ENCODE results near the gene CD69. TPM values are rescaled to one million over a fixed set of nuclear protein-coding genes. Genes with fewer than 3 reads are reported as not detected.
A peak's percentile ranks its signal among the peaks of the same experiment; 100 is the strongest.
"Not testable (repeated sequence)": the region's sequence is repeated elsewhere in the genome, so short reads cannot be mapped to it uniquely, and the experiment has no call there.

The CD69 gene
- total RNA-seq, 1 donor from 2014 or later, result 3.7 TPM

GRCh38 chr12:9740106-9740750 is 20.5 kb downstream of the CD69 start:
- H3K4me3 ChIP-seq (ENCODE audit: low read depth, low read length), result peak overlapping the region; percentile 22
- no peak for TF ChIP-seq CTCF (IDR thresholded peaks at IDR 0.05; ENCODE audit: insufficient read depth, low read length, poor library complexity, severe bottlenecking)
- no peak for DNase-seq (ENCODE audit: low read depth)
- H3K36me3 ChIP-seq (ENCODE audit: control insufficient read depth, insufficient read depth, low read length), result no peaks in the 10 kb centered on the region
- no peaks in the 10 kb centered on the region for H3K27me3 ChIP-seq (ENCODE audit: control insufficient read depth, insufficient read depth, low read length)

DNA sequence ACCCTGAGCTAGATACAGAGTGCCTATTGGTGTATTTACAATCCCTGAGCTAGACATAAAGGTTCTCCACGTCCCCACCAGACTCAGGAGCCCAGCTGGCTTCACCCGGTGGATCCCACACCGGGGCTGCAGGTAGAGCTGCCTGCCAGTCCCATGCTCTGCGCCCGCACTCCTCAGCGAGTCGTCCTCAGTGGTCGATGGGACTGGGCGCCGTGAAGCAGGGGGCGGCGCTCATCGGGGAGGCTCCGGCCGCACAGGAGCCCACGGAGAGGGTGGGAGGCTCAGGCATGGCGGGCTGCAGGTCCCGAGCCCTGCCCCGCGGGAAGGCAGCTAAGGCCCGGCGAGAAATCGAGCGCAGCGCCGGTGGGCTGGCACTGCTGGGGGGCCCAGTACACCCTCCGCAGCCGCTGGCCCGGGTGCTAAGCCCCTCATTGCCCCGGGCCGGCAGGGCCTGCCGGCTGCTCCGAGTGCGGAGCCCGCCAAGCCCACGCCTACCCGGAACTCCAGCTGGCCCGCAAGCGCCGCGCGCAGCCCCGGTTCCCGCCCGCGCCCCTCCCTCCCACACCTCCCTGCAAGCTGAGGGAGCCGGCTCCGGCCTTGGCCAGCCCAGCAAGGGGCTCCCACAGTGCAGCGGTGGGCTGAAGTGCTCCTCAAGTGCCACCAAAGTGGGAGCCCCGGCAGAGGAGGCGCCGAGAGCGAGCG is 21.1 kb downstream of the CD69 start:
- DNase-seq (ENCODE audit: low read depth); H3K36me3 ChIP-seq (ENCODE audit: control insufficient read depth, insufficient read depth, low read length); H3K27me3 ChIP-seq (ENCODE audit: control insufficient read depth, insufficient read depth, low read length): not testable (repeated sequence)
- H3K4me3 ChIP-seq (ENCODE audit: low read depth, low read length), result peak overlapping the region; percentile 22

- not testable (repeated sequence) for H3K36me3 ChIP-seq (ENCODE audit: control insufficient read depth, insufficient read depth, low read length); H3K27me3 ChIP-seq (ENCODE audit: control insufficient read depth, insufficient read depth, low read length); H3K4me3 ChIP-seq (ENCODE audit: low read depth, low read length); DNase-seq (ENCODE audit: low read depth)
These were observed 21.8 kb downstream of the CD69 start for GRCh38 chr12:9738905-9739304.

GRCh38 chr12:9736936-9737705 is 23.6 kb downstream of the CD69 start:
- no peak for TF ChIP-seq CTCF (IDR thresholded peaks at IDR 0.05; ENCODE audit: insufficient read depth, low read length, poor library complexity, severe bottlenecking)
- DNase-seq (ENCODE audit: low read depth), result no peak
- Histone ChIP-seq H3K27me3 (ENCODE audit: control insufficient read depth, insufficient read depth, low read length) (no peaks in the 10 kb centered on the region), H3K36me3 (ENCODE audit: control insufficient read depth, insufficient read depth, low read length) (no peaks in the 10 kb centered on the region), H3K4me3 (ENCODE audit: low read depth, low read length) (no peak overlapping the region)

DNA sequence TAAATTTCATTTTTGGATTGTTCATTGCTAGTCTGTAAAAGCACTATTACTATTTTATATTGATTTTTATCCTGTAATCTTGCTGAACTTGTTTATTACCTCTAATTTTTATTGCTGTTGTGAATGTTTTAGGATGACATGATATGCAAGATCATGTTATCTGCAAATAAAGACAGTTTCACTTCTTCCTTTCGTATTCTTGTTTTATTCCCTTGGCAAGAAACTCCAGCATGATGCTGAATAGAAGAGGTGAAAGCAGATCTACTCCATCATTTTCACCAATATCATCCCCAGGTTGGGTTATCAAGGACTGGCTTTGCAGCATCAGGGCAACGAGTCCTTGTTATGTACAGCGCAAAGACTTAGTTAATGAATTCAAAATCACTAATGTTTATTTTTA is 25.1 kb downstream of the CD69 start:
- Histone ChIP-seq H3K27me3 (ENCODE audit: control insufficient read depth, insufficient read depth, low read length) (no peaks in the 10 kb centered on the region), H3K36me3 (ENCODE audit: control insufficient read depth, insufficient read depth, low read length) (no peaks in the 10 kb centered on the region), H3K4me3 (ENCODE audit: low read depth, low read length) (no peak overlapping the region)
- no peak for DNase-seq (ENCODE audit: low read depth)
- TF ChIP-seq CTCF (IDR thresholded peaks at IDR 0.05; ENCODE audit: insufficient read depth, low read length, poor library complexity, severe bottlenecking), result no peak

DNA sequence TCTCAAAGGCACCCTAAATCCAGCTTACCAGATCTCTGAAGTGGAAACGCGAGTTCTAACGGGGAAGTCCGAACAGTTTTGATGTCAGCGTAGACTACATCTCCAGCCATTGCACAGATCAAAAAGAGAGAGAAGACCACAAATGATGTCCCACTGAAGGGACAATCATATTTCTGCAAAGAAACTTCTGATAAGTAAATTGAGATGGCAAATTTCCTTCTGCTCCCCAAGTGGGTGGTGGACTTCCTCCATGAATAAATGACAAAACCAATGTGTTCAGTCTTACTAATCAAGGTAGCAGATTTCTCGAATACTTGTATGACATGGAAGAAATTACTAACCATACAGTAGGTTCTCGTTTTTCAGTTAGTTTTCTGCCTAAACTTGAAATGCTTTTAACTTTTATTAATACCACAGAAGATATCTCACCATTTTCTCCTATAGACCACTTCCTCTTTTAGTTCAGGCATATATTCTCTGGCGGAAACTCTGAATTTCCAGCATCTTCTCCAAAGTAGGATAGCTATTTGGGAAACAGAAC is 27.7 kb downstream of the CD69 start, which contains the start of gene CLECL1:
CLECL1 (minus strand) TSS at position 177 of the 541 bp plus-strand sequence.
- TF ChIP-seq CTCF (IDR thresholded peaks at IDR 0.05; ENCODE audit: insufficient read depth, low read length, poor library complexity, severe bottlenecking), result no peak
- no peak for DNase-seq (ENCODE audit: low read depth)
- H3K27me3 ChIP-seq (ENCODE audit: control insufficient read depth, insufficient read depth, low read length), result no peaks in the 10 kb centered on the region
- no peak within 1 kb of the TSS for H3K4me3 ChIP-seq (ENCODE audit: low read depth, low read length)
- H3K36me3 ChIP-seq (ENCODE audit: control insufficient read depth, insufficient read depth, low read length), result no peaks in the 10 kb centered on the region

Data from kidney epithelial cell (primary cell).